Duodenal mucosa (tissue), 2 donors: Measurements from ENCODE around the gene ERP29.
A peak's percentile ranks its signal among the peaks of the same experiment; 100 is the strongest.
"Not testable (repeated sequence)": the region's sequence is repeated elsewhere in the genome, so short reads cannot be mapped to it uniquely, and the experiment has no call there.

ENCODE experiments used
- H3K27ac ChIP-seq: one replicate; pipeline ENCODE4 v1.7.0; 2013; ENCODE audit warnings: low read depth, low read length
- H3K27me3 ChIP-seq, 2 donors: one replicate each; pipeline ENCODE4 v1.7.0; 2013; ENCODE audit warnings: low read length in 2 of 2, control low read depth in 1 of 2; ENCODE audit not compliant: insufficient read depth in 2 of 2, control insufficient read depth in 1 of 2
- H3K36me3 ChIP-seq, 2 donors: one replicate each; pipeline ENCODE4 v1.7.0; 2013; ENCODE audit warnings: low read length in 2 of 2, control low read depth in 1 of 2; ENCODE audit not compliant: insufficient read depth in 2 of 2, control insufficient read depth in 1 of 2
- H3K4me1 ChIP-seq, 2 donors: one replicate each; pipeline ENCODE4 v1.7.0; 2013; ENCODE audit warnings: low read length in 2 of 2, control low read depth in 1 of 2; ENCODE audit not compliant: insufficient read depth in 2 of 2, control insufficient read depth in 1 of 2
- H3K4me3 ChIP-seq, 2 donors: one replicate each; pipeline ENCODE4 v1.7.0; 2013; ENCODE audit warnings: low read length in 2 of 2, low read depth in 1 of 2
- H3K9ac ChIP-seq, 2 donors: one replicate each; pipeline ENCODE4 v1.7.0; 2013; ENCODE audit warnings: low read length in 2 of 2, low read depth in 1 of 2
- H3K9me3 ChIP-seq, 2 donors: one replicate each; pipeline ENCODE4 v1.7.0; 2013; ENCODE audit warnings: low read length in 2 of 2, control low read depth in 1 of 2; ENCODE audit not compliant: control insufficient read depth in 1 of 2

Gene ERP29

DNA sequence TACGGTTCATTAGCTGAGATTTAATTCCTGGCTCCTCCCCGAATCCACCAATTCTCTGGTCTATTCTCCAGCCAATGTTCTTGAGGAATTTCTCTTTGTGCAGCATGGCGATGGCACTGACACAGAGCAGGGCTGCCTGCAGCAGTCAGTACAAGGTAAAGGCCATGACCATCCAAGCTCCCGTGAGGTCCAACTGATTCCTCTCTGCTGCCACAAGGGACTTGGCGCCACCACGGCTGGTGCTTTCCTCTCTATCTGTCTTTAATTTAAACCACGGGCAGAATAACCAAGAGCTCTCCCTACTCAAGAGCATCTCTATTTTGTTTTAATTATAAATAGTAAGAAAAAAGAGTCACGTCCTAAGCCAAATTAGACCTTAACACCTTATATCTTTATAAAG is 12.4 kb upstream of the ERP29 start:
- H3K27ac ChIP-seq, result no peak overlapping the region
- no peaks in the 10 kb centered on the region for H3K36me3 ChIP-seq
- H3K4me3 ChIP-seq, result no peak overlapping the region
- H3K9ac ChIP-seq, result no peak overlapping the region
- H3K27me3 ChIP-seq, result no peaks in the 10 kb centered on the region
- H3K9me3 ChIP-seq, result no peaks in the 10 kb centered on the region
- peaks cover 4 to 8% of the 10 kb centered on the region in 2 donors for H3K4me1 ChIP-seq

DNA sequence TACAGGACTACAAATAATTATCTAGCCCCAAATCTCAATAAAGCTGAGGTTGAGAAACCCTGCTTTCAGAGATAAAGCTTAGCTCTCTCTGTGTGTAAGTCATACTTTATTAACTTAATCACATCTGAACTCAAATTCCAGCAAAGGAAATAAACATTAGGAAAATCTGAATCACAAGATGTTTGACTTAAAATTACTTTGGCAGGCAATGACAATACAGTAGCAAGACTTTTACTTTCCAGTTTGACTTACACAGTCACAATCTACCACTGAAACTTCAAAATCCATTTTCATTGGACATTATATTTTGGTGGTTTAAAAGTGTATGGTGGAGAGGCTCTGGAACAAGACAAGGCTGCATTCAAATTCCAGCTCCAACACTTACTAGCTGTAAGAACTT is 11.7 kb upstream of the ERP29 start:
- Histone ChIP-seq H3K4me3 (peak overlapping the region in 1 of 2 donors; percentile 15), H3K27ac (no peak overlapping the region), H3K9ac (peak overlapping the region in 1 of 2 donors; percentile 24), H3K27me3 (no peaks in the 10 kb centered on the region), H3K4me1 (peaks cover 4 to 13% of the 10 kb centered on the region in 2 donors), H3K9me3 (no peaks in the 10 kb centered on the region), H3K36me3 (no peaks in the 10 kb centered on the region)

DNA sequence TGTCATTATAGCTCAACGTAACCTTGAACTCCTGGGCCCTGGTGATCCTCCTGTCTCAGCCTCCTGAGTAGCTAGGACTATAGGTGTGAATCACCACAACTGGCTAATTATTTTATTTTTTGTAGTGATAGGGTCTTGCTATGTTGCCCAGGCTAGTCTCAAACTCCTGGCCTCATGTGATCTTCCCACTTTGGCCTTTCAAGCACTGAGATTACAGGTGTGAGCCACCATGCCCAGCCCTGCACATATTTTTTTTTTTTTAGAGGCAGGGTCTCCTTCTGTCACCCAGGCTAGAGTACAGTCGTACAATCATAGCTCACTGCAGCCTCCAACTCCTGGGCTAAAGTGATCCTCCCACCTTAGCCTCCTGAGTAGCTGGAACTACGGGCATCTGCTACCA is 9.2 kb upstream of the ERP29 start:
- H3K27me3 ChIP-seq, result no peaks in the 10 kb centered on the region
- H3K36me3 ChIP-seq, result no peaks in the 10 kb centered on the region
- H3K9me3 ChIP-seq, result no peaks in the 10 kb centered on the region
- H3K4me1 ChIP-seq, result peaks cover 4 to 13% of the 10 kb centered on the region in 2 donors
- no peak overlapping the region for H3K27ac ChIP-seq
- no peak overlapping the region for H3K4me3 ChIP-seq
- no peak overlapping the region for H3K9ac ChIP-seq

GRCh38 chr12:112005419-112006395 is 7.5 kb upstream of the ERP29 start:
- Histone ChIP-seq H3K4me3 (peak overlapping the region; percentile 31 to 34), H3K9me3 (no peaks in the 10 kb centered on the region), H3K4me1 (peaks cover 6 to 13% of the 10 kb centered on the region in 2 donors), H3K27me3 (no peaks in the 10 kb centered on the region), H3K36me3 (no peaks in the 10 kb centered on the region), H3K27ac (peak overlapping the region; percentile 1), H3K9ac (peak overlapping the region in 1 of 2 donors; percentile 30)

- H3K27ac ChIP-seq, result no peak overlapping the region
- H3K4me1 ChIP-seq, result peaks cover 17 to 21% of the 10 kb centered on the region in 2 donors
- H3K9me3 ChIP-seq, result no peaks in the 10 kb centered on the region
- no peaks in the 10 kb centered on the region for H3K27me3 ChIP-seq
- no peak overlapping the region for H3K9ac ChIP-seq
- H3K36me3 ChIP-seq, result no peaks in the 10 kb centered on the region
- no peak overlapping the region for H3K4me3 ChIP-seq
These were observed 5.3 kb upstream of the ERP29 start for GRCh38 chr12:112007945-112008344.

DNA sequence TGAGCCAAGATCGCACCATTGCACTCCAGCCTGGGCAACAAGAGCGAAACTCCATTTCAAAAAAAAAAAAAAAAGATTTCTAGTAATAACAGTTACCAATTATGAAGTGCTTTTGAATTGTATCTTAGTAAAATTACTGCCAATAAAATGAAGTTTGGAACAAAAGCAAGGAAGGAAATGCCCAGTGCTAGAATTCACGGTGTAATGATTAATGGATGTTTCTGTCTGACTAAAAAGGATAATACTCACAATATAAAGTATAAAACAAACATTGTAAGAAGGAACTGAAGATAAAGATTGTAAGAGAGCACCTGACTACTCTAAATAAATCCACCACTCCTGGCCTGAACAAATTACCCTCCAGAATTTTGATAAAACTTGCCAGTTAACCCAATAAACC is 4.3 kb upstream of the ERP29 start:
- Histone ChIP-seq H3K36me3 (no peaks in the 10 kb centered on the region), H3K27ac (no peak overlapping the region), H3K4me3 (no peak overlapping the region), H3K4me1 (peaks cover 17 to 21% of the 10 kb centered on the region in 2 donors), H3K9me3 (no peaks in the 10 kb centered on the region), H3K27me3 (no peaks in the 10 kb centered on the region), H3K9ac (no peak overlapping the region)

- not testable (repeated sequence) for H3K27ac ChIP-seq, H3K27me3 ChIP-seq, H3K9me3 ChIP-seq, H3K9ac ChIP-seq, H3K36me3 ChIP-seq, H3K4me3 ChIP-seq
- H3K4me1 ChIP-seq, result peaks cover 20 to 27% of the 10 kb centered on the region in 2 donors
These were observed 3.6 kb upstream of the ERP29 start for GRCh38 chr12:112009596-112009995.

- Histone ChIP-seq H3K36me3 (peaks cover 3 to 4% of the 10 kb centered on the region in 2 donors), H3K4me1 (peaks cover 23 to 29% of the 10 kb centered on the region in 2 donors), H3K27me3 (no peaks in the 10 kb centered on the region), H3K9ac (no peak overlapping the region), H3K4me3 (no peak overlapping the region), H3K27ac (no peak overlapping the region), H3K9me3 (no peaks in the 10 kb centered on the region)
These were observed 2.5 kb upstream of the ERP29 start for GRCh38 chr12:112010415-112011344.

DNA sequence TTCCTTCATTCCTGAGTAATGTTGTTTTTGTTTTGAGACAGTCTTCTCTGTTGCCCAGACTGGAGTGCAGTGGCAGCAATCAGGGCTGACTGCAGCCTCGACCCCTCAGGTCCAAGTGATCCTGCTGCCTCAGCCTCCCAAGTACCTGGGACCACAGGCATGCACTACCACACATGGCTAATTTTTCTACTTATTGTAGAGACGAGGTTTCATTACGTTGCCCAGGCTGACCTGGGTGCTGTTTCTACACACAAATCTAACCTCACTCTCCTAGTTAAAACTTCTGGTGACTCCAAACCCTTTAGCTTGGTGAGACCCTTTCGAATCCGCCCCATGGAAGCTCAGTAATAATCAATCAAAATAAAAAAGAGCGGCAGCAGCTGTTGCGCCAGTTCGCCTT is 1.5 kb upstream of the ERP29 start:
- Histone ChIP-seq H3K9me3 (no peaks in the 10 kb centered on the region), H3K4me1 (peaks cover 19 to 29% of the 10 kb centered on the region in 2 donors), H3K9ac (peak overlapping the region; percentile 90 to 99), H3K27me3 (no peaks in the 10 kb centered on the region), H3K27ac (no peak overlapping the region), H3K36me3 (peaks cover 4 to 9% of the 10 kb centered on the region in 2 donors), H3K4me3 (peak overlapping the region; percentile 80 to 91)
